Measurements from ENCODE around the gene MGLL.

MGLL gene

DNA sequence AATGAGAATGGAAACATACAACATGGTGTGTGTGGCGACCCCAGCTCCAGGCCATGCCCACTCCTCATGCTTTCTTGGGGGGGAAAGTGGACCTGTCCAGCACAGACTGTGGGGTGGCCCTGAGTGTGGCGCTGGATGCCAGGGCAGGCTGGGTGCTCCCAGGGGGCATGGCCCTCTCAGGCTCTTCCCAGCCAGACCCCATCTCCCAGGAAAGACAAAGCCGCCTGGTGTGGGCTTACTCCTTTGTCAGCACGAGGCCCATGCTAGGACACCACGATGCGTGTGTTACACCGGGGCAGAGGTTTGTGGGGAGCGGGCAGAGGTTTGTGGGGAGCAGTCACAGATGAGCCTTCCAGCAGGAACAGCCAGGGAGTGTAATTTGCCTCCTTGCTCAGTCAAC, 81.1 kb downstream of the MGLL start:
- Mint-ChIP-seq H3K4me1 (no peaks in the 10 kb centered on the region), H3K4me3 (no peak overlapping the region), H3K36me3 (ENCODE audit: insufficient read depth) (no peaks in the 10 kb centered on the region), H3K27me3 (peaks cover 22% of the 10 kb centered on the region), H3K9me3 (no peaks in the 10 kb centered on the region), H3K27ac (ENCODE audit: low read depth) (no peak overlapping the region)
- ATAC-seq (replicated peaks; ENCODE audit: extremely low read depth, poor library complexity, severe bottlenecking): no peak
- DNase-seq (ENCODE audit: low spot score in 2 of 2): no peak

DNA sequence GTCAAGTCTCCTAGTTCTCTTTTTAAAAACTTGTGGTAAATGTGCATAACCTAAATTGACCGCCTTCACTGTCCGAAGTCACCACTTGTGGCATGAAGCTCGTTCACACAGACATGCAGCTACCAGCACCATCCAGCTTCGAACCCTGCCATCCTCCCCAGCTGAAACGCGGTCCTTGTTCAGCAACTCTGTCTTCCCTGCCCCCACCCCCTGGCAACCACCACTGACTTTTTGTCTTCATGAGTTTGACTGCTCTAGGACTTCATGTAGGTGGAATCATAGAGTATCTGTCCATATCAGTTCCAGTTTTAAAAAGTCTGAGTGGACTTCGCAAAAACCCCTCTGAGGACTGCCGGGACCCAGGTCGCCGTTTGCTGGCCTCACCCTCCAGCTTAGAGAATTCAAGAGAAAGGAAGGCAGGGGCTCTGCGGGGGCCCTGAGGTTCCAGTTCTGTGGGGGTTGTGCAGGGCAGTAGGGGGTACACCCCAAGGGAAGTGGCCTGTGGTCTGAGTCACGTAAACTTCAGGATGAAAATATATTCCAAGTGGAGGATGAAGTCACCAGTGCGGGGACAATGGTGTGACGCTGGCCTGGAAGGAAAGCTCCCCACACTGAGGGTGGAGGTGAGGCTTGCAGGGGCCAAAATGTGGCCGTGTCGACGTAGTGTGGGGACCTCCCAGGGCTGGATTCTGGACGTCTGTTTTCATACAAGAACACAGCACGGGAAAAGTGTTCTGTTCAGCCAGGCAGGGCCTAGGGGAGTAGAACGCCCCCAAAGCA, 82.0 kb downstream of the MGLL start:
- no peaks in the 10 kb centered on the region for H3K4me1 Mint-ChIP-seq
- H3K4me3 Mint-ChIP-seq: no peak overlapping the region
- ATAC-seq (replicated peaks; ENCODE audit: extremely low read depth, poor library complexity, severe bottlenecking) (no peak), DNase-seq (ENCODE audit: low spot score in 2 of 2) (no peak)
- H3K9me3 Mint-ChIP-seq: no peaks in the 10 kb centered on the region
- H3K27ac Mint-ChIP-seq (ENCODE audit: low read depth): no peak overlapping the region
- peaks cover 23% of the 10 kb centered on the region for H3K27me3 Mint-ChIP-seq
- no peaks in the 10 kb centered on the region for H3K36me3 Mint-ChIP-seq (ENCODE audit: insufficient read depth)

- H3K27ac Mint-ChIP-seq (ENCODE audit: low read depth): no peak overlapping the region
Measured at GRCh38 chr3:127739347-127740135, 82.8 kb downstream of the MGLL start.

GRCh38 chr3:127738192-127738840, 84.0 kb downstream of the MGLL start:
- peaks cover 31% of the 10 kb centered on the region for H3K27me3 Mint-ChIP-seq
- H3K4me1 Mint-ChIP-seq: no peaks in the 10 kb centered on the region
- DNase-seq (ENCODE audit: low spot score in 2 of 2) (no peak), ATAC-seq (replicated peaks; ENCODE audit: extremely low read depth, poor library complexity, severe bottlenecking) (no peak)
- H3K4me3 Mint-ChIP-seq: no peak overlapping the region
- H3K36me3 Mint-ChIP-seq (ENCODE audit: insufficient read depth): no peaks in the 10 kb centered on the region
- no peaks in the 10 kb centered on the region for H3K9me3 Mint-ChIP-seq
- H3K27ac Mint-ChIP-seq (ENCODE audit: low read depth): no peak overlapping the region

More at GRCh38 chr3:127739347-127740135, 82.8 kb downstream of the MGLL start:
- no peaks in the 10 kb centered on the region for H3K36me3 Mint-ChIP-seq (ENCODE audit: insufficient read depth)
- H3K4me1 Mint-ChIP-seq: no peaks in the 10 kb centered on the region
- DNase-seq (ENCODE audit: low spot score in 2 of 2): no peak
- no peaks in the 10 kb centered on the region for H3K9me3 Mint-ChIP-seq
- no peak overlapping the region for H3K4me3 Mint-ChIP-seq
- peaks cover 31% of the 10 kb centered on the region for H3K27me3 Mint-ChIP-seq
- no peak for ATAC-seq (replicated peaks; ENCODE audit: extremely low read depth, poor library complexity, severe bottlenecking)

DNA sequence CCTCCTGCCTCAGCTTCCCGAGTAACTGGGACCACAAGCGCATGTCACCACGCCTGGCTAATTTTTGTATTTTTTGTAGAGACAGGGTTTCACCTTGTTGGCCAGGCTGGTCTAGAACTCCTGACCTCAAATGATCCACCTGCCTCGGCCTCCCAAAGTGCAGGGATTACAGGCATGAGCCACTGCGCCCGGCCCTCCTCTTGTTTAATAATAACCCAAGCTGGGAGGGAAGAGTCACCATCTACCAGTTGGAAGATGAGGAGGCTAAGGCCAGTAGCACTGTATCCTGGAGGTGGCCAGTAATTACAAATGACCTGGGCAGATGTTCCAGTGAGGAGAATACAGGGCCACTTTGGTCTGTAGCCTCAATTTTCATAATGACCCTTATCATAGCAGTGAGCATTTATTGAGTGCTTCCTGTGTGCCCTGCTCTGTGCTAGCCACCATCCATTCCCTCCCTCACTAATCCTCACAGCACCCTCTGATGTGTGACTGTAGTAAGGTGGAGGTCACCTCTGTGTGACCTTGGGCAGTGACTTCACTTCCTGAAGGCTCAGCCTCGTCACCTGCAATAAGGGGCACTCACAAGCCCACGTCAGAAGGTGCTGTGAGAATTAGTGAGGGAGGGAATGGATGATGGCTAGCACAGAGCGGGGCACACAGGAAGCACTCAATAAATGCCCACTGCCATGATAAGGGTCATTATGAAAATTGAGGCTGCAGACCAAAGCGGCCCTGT, 85.3 kb downstream of the MGLL start:
- H3K4me3 Mint-ChIP-seq: no peak overlapping the region
- ATAC-seq (replicated peaks; ENCODE audit: extremely low read depth, poor library complexity, severe bottlenecking): no peak
- H3K27ac Mint-ChIP-seq (ENCODE audit: low read depth): no peak overlapping the region
- no peaks in the 10 kb centered on the region for H3K9me3 Mint-ChIP-seq
- H3K36me3 Mint-ChIP-seq (ENCODE audit: insufficient read depth): no peaks in the 10 kb centered on the region
- H3K4me1 Mint-ChIP-seq: no peaks in the 10 kb centered on the region
- H3K27me3 Mint-ChIP-seq: peaks cover 44% of the 10 kb centered on the region
- no peak for DNase-seq (ENCODE audit: low spot score in 2 of 2)

DNA sequence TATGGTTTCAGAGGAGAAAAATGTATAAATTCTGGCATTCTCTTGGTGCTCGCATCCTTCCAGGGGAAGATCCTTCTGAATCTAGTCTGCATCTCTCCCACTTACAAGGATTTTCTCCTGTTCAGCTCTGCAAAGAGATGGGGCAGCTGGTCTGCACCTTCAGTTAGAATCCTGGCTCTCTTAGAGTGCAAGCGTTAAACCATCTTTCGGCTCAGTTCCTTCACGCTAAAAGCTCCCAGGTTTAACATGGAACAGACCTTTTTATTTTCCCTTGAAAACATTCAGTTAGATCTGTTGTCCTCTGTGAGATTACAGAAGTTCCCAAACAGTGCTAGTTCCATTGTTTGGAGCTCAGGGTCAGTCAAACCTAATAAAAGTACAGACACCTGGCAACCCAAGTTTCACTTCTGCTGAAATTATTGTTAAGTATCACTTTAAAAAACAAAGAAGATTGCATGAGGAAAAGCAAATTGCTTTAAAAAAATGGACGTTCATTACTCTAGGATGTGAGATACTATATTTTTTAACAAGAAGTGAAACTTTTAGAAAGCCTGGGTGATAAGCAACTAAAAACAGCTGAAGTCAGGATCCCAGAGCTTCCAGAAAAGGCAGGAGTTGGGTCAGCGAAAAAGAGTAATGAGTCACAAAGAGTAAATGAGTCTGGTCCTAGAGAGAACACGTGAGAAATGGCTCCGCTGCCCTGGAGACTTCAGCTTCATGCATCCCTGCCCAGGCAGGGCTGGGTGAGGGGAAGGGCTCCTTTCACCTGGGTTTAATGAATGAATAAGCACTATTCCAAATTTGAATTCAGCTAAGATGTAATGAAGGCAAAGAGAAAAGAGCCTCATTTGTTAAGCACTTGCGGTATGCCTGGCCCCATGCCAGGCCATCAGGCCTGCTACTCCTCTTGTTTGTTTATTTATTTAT, 86.3 kb downstream of the MGLL start:
- Mint-ChIP-seq H3K27ac (ENCODE audit: low read depth) (peak overlapping the region; percentile 44), H3K4me3 (no peak overlapping the region), H3K27me3 (peaks cover 49% of the 10 kb centered on the region), H3K36me3 (ENCODE audit: insufficient read depth) (no peaks in the 10 kb centered on the region), H3K4me1 (no peaks in the 10 kb centered on the region), H3K9me3 (no peaks in the 10 kb centered on the region)
- ATAC-seq (replicated peaks; ENCODE audit: extremely low read depth, poor library complexity, severe bottlenecking) (no peak), DNase-seq (ENCODE audit: low spot score in 2 of 2) (no peak)

DNA sequence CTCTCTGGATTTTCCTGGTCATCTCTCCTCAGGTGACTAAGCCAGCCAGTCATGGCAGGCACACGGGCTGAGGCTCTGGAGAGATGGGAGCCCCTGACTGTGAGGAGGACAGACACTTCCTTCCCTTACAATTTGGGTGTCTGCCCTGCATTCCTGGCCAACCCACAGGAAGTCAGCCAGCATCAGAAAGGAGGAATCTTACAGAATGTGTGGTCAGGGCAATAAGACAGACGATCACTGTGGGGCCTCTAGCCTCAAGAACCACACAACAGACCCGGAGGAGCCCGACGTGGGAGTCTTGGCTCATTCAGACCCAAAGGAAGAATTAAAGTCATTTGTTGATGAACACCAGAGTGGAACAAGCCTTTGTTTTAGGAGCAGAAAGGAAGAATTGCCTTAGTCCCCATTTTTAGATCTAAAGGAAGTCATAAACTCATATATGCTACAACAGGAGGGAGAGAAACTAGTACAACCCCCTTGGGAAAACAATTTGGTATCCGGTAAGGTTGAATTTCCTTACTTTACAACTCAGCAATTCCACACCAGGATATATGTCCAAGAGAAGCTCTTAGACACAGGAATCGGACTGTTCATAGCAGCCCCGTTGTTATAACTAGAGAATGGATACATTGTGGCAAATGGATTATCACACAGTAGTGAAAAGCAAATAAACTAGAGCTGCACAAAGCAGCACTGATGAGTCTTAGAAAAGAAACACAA, 87.4 kb downstream of the MGLL start:
- no peak for DNase-seq (ENCODE audit: low spot score in 2 of 2)

DNA sequence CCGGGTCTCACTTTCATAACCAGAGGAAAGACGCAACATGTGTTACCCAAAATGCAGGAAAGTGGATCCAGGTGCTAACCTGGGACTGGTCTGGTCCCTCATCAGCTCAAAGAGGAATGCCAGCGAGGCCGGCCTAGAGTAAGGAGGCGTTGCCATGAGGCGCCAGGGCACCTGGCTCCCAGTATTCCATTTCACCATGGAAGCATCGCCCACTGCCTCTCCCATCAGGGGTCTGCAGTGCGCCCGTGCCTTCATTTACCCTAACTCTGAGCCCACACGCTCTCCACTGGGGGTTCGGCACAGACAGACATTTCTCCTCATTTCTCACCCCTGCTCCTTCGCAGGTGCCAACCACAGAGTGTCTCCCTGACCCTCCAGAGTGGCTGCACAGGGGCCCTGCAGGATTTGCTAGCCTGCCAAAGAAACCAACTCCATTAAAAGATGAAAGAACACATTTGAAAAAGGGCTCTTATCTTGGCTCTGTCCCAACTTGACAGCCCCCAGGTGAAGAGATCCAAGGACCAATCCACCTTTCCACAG, 88.1 kb downstream of the MGLL start:
- DNase-seq (ENCODE audit: low spot score in 2 of 2) (no peak), ATAC-seq (replicated peaks; ENCODE audit: extremely low read depth, poor library complexity, severe bottlenecking) (no peak)
- Mint-ChIP-seq H3K4me3 (no peak overlapping the region), H3K4me1 (no peaks in the 10 kb centered on the region), H3K36me3 (ENCODE audit: insufficient read depth) (no peaks in the 10 kb centered on the region), H3K9me3 (no peaks in the 10 kb centered on the region), H3K27ac (ENCODE audit: low read depth) (no peak overlapping the region), H3K27me3 (peaks cover 38% of the 10 kb centered on the region)

More for the DNA sequence above, 87.4 kb downstream of the MGLL start:
- Mint-ChIP-seq H3K27me3 (peaks cover 38% of the 10 kb centered on the region), H3K27ac (ENCODE audit: low read depth) (no peak overlapping the region), H3K4me3 (no peak overlapping the region), H3K9me3 (no peaks in the 10 kb centered on the region), H3K4me1 (no peaks in the 10 kb centered on the region), H3K36me3 (ENCODE audit: insufficient read depth) (no peaks in the 10 kb centered on the region)
- no peak for ATAC-seq (replicated peaks; ENCODE audit: extremely low read depth, poor library complexity, severe bottlenecking)

- Mint-ChIP-seq H3K4me3 (no peak overlapping the region), H3K9me3 (no peaks in the 10 kb centered on the region), H3K36me3 (ENCODE audit: insufficient read depth) (no peaks in the 10 kb centered on the region), H3K27me3 (peaks cover 38% of the 10 kb centered on the region), H3K4me1 (no peaks in the 10 kb centered on the region), H3K27ac (ENCODE audit: low read depth) (no peak overlapping the region)
- ATAC-seq (replicated peaks; ENCODE audit: extremely low read depth, poor library complexity, severe bottlenecking) (no peak), DNase-seq (ENCODE audit: low spot score in 2 of 2) (no peak)
Measured at GRCh38 chr3:127733781-127734180, 88.5 kb downstream of the MGLL start.

DNA sequence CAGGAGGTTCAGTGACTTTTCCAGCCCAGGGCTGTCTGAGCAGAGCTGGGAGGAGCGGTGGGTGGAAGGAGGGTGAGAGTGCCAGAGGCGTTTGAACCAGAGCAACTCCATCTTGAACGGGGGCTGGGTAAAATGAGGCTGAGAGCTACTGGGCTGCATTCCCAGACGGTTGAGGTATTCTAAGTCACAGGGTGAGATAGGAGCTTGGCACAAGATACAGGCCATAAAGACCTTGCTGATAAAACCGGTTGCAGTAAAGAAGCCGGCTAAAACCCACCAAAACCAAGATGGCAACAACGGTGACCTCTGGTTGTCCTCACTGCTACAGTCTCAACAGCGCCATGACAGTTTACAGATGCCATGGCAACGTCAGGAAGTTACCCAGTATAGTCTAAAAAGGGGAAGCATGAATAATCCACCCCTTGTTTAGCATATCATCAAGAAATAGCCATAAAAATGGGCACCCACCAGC, 89.4 kb downstream of the MGLL start:
- no peak for DNase-seq (ENCODE audit: low spot score in 2 of 2)
- H3K4me3 Mint-ChIP-seq: no peak overlapping the region
- H3K27ac Mint-ChIP-seq (ENCODE audit: low read depth): no peak overlapping the region
- no peaks in the 10 kb centered on the region for H3K36me3 Mint-ChIP-seq (ENCODE audit: insufficient read depth)
- H3K9me3 Mint-ChIP-seq: no peaks in the 10 kb centered on the region
- H3K27me3 Mint-ChIP-seq: peaks cover 38% of the 10 kb centered on the region
- no peak for ATAC-seq (replicated peaks; ENCODE audit: extremely low read depth, poor library complexity, severe bottlenecking)
- no peaks in the 10 kb centered on the region for H3K4me1 Mint-ChIP-seq

GRCh38 chr3:127732303-127732702, 90.0 kb downstream of the MGLL start:
- H3K27ac Mint-ChIP-seq (ENCODE audit: low read depth): no peak overlapping the region
- H3K4me1 Mint-ChIP-seq: no peaks in the 10 kb centered on the region
- no peak overlapping the region for H3K4me3 Mint-ChIP-seq
- no peaks in the 10 kb centered on the region for H3K9me3 Mint-ChIP-seq
- ATAC-seq (replicated peaks; ENCODE audit: extremely low read depth, poor library complexity, severe bottlenecking): no peak
- peaks cover 38% of the 10 kb centered on the region for H3K27me3 Mint-ChIP-seq
- H3K36me3 Mint-ChIP-seq (ENCODE audit: insufficient read depth): no peaks in the 10 kb centered on the region
- no peak for DNase-seq (ENCODE audit: low spot score in 2 of 2)
